HepG2 (cell line): Measurements from ENCODE around the gene ARHGEF10L. TPM values are rescaled to one million over a fixed set of nuclear protein-coding genes. Genes with fewer than 3 reads are reported as not detected.
A peak's percentile ranks its signal among the peaks of the same experiment; 100 is the strongest.

Experiments
- CENPX ChIP-seq: sonication (generic); formaldehyde crosslinking; IDR thresholded peaks from 2 replicates; pipeline ENCODE4 v1.9.0; 2021; ENCODE audit warnings: mild to moderate bottlenecking, missing genetic modification reagents, moderate library complexity
- MAFK ChIP-seq, 2 experiments: IDR thresholded peaks in 1 of 2; conservative IDR thresholded peaks in 1 of 2; 2 replicates each; pipeline ENCODE4 v1.6.1; 2011; ENCODE audit warnings: improper control_type of control experiment in 2 of 2, low read length in 2 of 2
- MIER3 ChIP-seq: IDR thresholded peaks from 2 replicates; pipeline ENCODE4 v1.6.1; 2016; ENCODE audit warnings: missing compliant biosample characterization, borderline replicate concordance
- MTA3 ChIP-seq: sonication (generic); formaldehyde crosslinking; IDR thresholded peaks from 2 replicates; pipeline ENCODE4 v1.4.0; 2020; ENCODE audit warnings: missing genetic modification reagents
- YEATS4 ChIP-seq: sonication (generic); formaldehyde crosslinking; IDR thresholded peaks from 2 replicates; pipeline ENCODE4 v1.4.0; 2020; ENCODE audit warnings: missing genetic modification reagents, borderline replicate concordance
- ZNF253 ChIP-seq: sonication (generic); formaldehyde crosslinking; IDR thresholded peaks from 2 replicates; pipeline ENCODE4 v1.8.0; 2022; ENCODE audit warnings: mild to moderate bottlenecking, missing genetic modification reagents, borderline replicate concordance
- ZNF510 ChIP-seq: sonication (generic); formaldehyde crosslinking; IDR thresholded peaks from 2 replicates; pipeline ENCODE4 v1.4.0; 2020; ENCODE audit warnings: low read depth, mild to moderate bottlenecking, missing genetic modification reagents
- ZNF574 ChIP-seq: sonication (generic); formaldehyde crosslinking; IDR thresholded peaks from 2 replicates; pipeline ENCODE4 v1.4.0; 2020; ENCODE audit warnings: missing genetic modification reagents
- ZNF737 ChIP-seq: sonication (generic); formaldehyde crosslinking; IDR thresholded peaks from 2 replicates; pipeline ENCODE4 v1.5.0; 2020; ENCODE audit warnings: missing genetic modification reagents, mild to moderate bottlenecking, borderline replicate concordance
- polyA plus RNA-seq, 8 experiments: library from polyadenylated mRNA; depleted of rRNA in 3 of 8; stranded (reverse) in 7 of 8; unstranded in 1 of 8; fragments of >200 nt; fragmentation: Illumina TruSeq in 4 of 8; extraction: Trizol in 4 of 8; gene quantifications; 2 replicates each; pipeline versions ENCODE4 v1.2.1 to v1.2.3, GENCODE V29; 2011 to 2016; ENCODE audit warnings: low read depth in 4 of 8, missing spikeins in 1 of 8, mixed read lengths in 1 of 8; ENCODE audit not compliant: insufficient read depth in 1 of 8
- total RNA-seq, 5 experiments: library from RNA; depleted of rRNA; stranded (reverse); fragments of >200 nt; fragmentation: Illumina TruSeq; extraction: Trizol; gene quantifications; 2 replicates each; pipeline ENCODE4 v1.2.3, GENCODE V29; 2016; ENCODE audit warnings: low read depth in 1 of 5
- TF ChIP-seq, protein P1 (sequence below): sonication (generic); formaldehyde crosslinking; IDR thresholded peaks from 2 replicates; pipeline ENCODE4 v1.4.0; 2020; ENCODE audit warnings: missing genetic modification reagents
- TF ChIP-seq, protein P2 (sequence below), 2 experiments: sonication (generic) in 1 of 2; formaldehyde crosslinking in 1 of 2; IDR thresholded peaks; 2 replicates each; pipeline versions ENCODE4 v1.5.1 to v1.6.1; 2011 to 2020; ENCODE audit warnings: borderline replicate concordance in 1 of 2, low read depth in 1 of 2, low read length in 1 of 2, mild to moderate bottlenecking in 1 of 2, missing genetic modification reagents in 1 of 2, moderate library complexity in 1 of 2
- TF ChIP-seq, protein P3 (sequence below): sonication (generic); formaldehyde crosslinking; IDR thresholded peaks from 2 replicates; pipeline ENCODE4 v1.5.0; 2020; ENCODE audit warnings: mild to moderate bottlenecking, missing genetic modification reagents
- TF ChIP-seq, protein P4 (sequence below): sonication (generic); formaldehyde crosslinking; IDR thresholded peaks from 2 replicates; pipeline ENCODE4 v1.4.0; 2020; ENCODE audit warnings: missing genetic modification reagents

Gene ARHGEF10L
- total and polyA plus RNA-seq, 2 of the 13 experiments (the other 11 are each of a cell fraction or from before 2014, with no cell fraction given): 46.5 to 78.3 TPM

GRCh38 chr1:17591814-17592430, 52.4 kb downstream of the ARHGEF10L start (continued):
- TF ChIP-seq, protein P1, sequence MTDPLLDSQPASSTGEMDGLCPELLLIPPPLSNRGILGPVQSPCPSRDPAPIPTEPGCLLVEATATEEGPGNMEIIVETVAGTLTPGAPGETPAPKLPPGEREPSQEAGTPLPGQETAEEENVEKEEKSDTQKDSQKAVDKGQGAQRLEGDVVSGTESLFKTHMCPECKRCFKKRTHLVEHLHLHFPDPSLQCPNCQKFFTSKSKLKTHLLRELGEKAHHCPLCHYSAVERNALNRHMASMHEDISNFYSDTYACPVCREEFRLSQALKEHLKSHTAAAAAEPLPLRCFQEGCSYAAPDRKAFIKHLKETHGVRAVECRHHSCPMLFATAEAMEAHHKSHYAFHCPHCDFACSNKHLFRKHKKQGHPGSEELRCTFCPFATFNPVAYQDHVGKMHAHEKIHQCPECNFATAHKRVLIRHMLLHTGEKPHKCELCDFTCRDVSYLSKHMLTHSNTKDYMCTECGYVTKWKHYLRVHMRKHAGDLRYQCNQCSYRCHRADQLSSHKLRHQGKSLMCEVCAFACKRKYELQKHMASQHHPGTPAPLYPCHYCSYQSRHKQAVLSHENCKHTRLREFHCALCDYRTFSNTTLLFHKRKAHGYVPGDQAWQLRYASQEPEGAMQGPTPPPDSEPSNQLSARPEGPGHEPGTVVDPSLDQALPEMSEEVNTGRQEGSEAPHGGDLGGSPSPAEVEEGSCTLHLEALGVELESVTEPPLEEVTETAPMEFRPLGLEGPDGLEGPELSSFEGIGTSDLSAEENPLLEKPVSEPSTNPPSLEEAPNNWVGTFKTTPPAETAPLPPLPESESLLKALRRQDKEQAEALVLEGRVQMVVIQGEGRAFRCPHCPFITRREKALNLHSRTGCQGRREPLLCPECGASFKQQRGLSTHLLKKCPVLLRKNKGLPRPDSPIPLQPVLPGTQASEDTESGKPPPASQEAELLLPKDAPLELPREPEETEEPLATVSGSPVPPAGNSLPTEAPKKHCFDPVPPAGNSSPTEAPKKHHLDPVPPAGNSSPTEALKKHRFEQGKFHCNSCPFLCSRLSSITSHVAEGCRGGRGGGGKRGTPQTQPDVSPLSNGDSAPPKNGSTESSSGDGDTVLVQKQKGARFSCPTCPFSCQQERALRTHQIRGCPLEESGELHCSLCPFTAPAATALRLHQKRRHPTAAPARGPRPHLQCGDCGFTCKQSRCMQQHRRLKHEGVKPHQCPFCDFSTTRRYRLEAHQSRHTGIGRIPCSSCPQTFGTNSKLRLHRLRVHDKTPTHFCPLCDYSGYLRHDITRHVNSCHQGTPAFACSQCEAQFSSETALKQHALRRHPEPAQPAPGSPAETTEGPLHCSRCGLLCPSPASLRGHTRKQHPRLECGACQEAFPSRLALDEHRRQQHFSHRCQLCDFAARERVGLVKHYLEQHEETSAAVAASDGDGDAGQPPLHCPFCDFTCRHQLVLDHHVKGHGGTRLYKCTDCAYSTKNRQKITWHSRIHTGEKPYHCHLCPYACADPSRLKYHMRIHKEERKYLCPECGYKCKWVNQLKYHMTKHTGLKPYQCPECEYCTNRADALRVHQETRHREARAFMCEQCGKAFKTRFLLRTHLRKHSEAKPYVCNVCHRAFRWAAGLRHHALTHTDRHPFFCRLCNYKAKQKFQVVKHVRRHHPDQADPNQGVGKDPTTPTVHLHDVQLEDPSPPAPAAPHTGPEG (CRISPR knock-in tag): peak; percentile 69; the same call in 1 of the 2 replicates
- TF ChIP-seq MAFK (conservative IDR thresholded peaks at IDR 0.05 in 1 of 2, IDR thresholded peaks at IDR 0.05 in 1 of 2; ENCODE audit: low read length in 2 of 2) (peak; percentile 62 to 77), ZNF253 (CRISPR knock-in tag) (peak; percentile 96; the same call in 1 of the 2 replicates), ZNF510 (CRISPR knock-in tag) (no peak; the same call in 1 of the 2 replicates), YEATS4 (CRISPR knock-in tag) (peak; percentile 75; the same call in 1 of the 2 replicates), ZNF574 (CRISPR knock-in tag) (peak; percentile 93), ZNF737 (CRISPR knock-in tag) (no peak), MTA3 (CRISPR knock-in tag) (no peak), MIER3 (CRISPR knock-in tag) (peak; percentile 95; the same call in 1 of the 2 replicates), CENPX (CRISPR knock-in tag) (no peak)
- TF ChIP-seq, protein P2, sequence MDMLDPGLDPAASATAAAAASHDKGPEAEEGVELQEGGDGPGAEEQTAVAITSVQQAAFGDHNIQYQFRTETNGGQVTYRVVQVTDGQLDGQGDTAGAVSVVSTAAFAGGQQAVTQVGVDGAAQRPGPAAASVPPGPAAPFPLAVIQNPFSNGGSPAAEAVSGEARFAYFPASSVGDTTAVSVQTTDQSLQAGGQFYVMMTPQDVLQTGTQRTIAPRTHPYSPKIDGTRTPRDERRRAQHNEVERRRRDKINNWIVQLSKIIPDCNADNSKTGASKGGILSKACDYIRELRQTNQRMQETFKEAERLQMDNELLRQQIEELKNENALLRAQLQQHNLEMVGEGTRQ (IDR thresholded peaks at IDR 0.05; ENCODE audit: low read depth, low read length): no peak
- TF ChIP-seq, protein P2 (CRISPR knock-in tag; IDR thresholded peaks at IDR 0.05; ENCODE audit: borderline replicate concordance): peak; percentile 45; the same call in 1 of the 2 replicates
- TF ChIP-seq, protein P3, sequence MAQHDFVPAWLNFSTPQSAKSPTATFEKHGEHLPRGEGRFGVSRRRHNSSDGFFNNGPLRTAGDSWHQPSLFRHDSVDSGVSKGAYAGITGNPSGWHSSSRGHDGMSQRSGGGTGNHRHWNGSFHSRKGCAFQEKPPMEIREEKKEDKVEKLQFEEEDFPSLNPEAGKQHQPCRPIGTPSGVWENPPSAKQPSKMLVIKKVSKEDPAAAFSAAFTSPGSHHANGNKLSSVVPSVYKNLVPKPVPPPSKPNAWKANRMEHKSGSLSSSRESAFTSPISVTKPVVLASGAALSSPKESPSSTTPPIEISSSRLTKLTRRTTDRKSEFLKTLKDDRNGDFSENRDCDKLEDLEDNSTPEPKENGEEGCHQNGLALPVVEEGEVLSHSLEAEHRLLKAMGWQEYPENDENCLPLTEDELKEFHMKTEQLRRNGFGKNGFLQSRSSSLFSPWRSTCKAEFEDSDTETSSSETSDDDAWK (CRISPR knock-in tag): no peak
- TF ChIP-seq, protein P4, sequence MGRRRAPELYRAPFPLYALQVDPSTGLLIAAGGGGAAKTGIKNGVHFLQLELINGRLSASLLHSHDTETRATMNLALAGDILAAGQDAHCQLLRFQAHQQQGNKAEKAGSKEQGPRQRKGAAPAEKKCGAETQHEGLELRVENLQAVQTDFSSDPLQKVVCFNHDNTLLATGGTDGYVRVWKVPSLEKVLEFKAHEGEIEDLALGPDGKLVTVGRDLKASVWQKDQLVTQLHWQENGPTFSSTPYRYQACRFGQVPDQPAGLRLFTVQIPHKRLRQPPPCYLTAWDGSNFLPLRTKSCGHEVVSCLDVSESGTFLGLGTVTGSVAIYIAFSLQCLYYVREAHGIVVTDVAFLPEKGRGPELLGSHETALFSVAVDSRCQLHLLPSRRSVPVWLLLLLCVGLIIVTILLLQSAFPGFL (CRISPR knock-in tag): 0 out of 2 replicates have a peak, but pooled peaks have one; percentile 69
